ENCODE results near the gene TMEM184A.

TMEM184A gene

GRCh38 chr7:1493129-1493528 is 62.9 kb downstream of the TMEM184A start:
- TF ChIP-seq CEBPB (IDR thresholded peaks at IDR 0.05) (no peak), YY1 (IDR thresholded peaks at IDR 0.05; ENCODE audit: low read depth) (no peak), CREB1 (IDR thresholded peaks at IDR 0.05; ENCODE audit: low read depth) (no peak), EGR1 (IDR thresholded peaks at IDR 0.05) (no peak), TEAD4 (IDR thresholded peaks at IDR 0.05) (no peak), NFIC (IDR thresholded peaks at IDR 0.05) (no peak), USF1 (IDR thresholded peaks at IDR 0.05) (no peak), MAX (IDR thresholded peaks at IDR 0.05) (no peak), REST (IDR thresholded peaks at IDR 0.05; ENCODE audit: low read depth) (no peak), FOXM1 (IDR thresholded peaks at IDR 0.05; ENCODE audit: borderline replicate concordance, low read depth) (no peak), EP300 (IDR thresholded peaks at IDR 0.05; ENCODE audit: borderline replicate concordance) (no peak), RAD21 (IDR thresholded peaks at IDR 0.05; ENCODE audit: low read depth) (no peak), TAF1 (IDR thresholded peaks at IDR 0.05; ENCODE audit: low read depth) (no peak)

- TF ChIP-seq EP300 (IDR thresholded peaks at IDR 0.05; ENCODE audit: borderline replicate concordance) (no peak), TCF12 (IDR thresholded peaks at IDR 0.05; ENCODE audit: low read depth) (no peak), MAX (IDR thresholded peaks at IDR 0.05) (no peak), FOXM1 (IDR thresholded peaks at IDR 0.05; ENCODE audit: borderline replicate concordance, low read depth) (no peak), REST (IDR thresholded peaks at IDR 0.05; ENCODE audit: low read depth) (no peak), TEAD4 (IDR thresholded peaks at IDR 0.05) (no peak), YY1 (IDR thresholded peaks at IDR 0.05; ENCODE audit: low read depth) (no peak), TAF1 (IDR thresholded peaks at IDR 0.05; ENCODE audit: low read depth) (no peak), CREB1 (IDR thresholded peaks at IDR 0.05; ENCODE audit: low read depth) (no peak), USF1 (IDR thresholded peaks at IDR 0.05) (no peak), RAD21 (IDR thresholded peaks at IDR 0.05; ENCODE audit: low read depth) (no peak), NFIC (IDR thresholded peaks at IDR 0.05) (no peak), ZBTB7A (IDR thresholded peaks at IDR 0.05; ENCODE audit: low read depth) (no peak), EGR1 (IDR thresholded peaks at IDR 0.05) (no peak), CEBPB (IDR thresholded peaks at IDR 0.05) (no peak)
These were observed 63.4 kb downstream of the TMEM184A start for GRCh38 chr7:1492640-1493039.

All from Ishikawa (cell line).